ENCODE data around the gene OXNAD1.

GRCh38 chr3:16297997-16298885, 33.2 kb downstream of the OXNAD1 start:
- TF ChIP-seq ZNF776 (CRISPR knock-in tag; IDR thresholded peaks at IDR 0.05) (no peak), MYC (CRISPR knock-in tag; IDR thresholded peaks at IDR 0.05; ENCODE audit: borderline replicate concordance) (no peak), MTF2 (CRISPR knock-in tag; IDR thresholded peaks at IDR 0.05; ENCODE audit: borderline replicate concordance) (no peak), ZNF552 (CRISPR knock-in tag; IDR thresholded peaks at IDR 0.05; ENCODE audit: borderline replicate concordance) (no peak), NFYC (CRISPR knock-in tag; IDR thresholded peaks at IDR 0.05) (no peak), KDM5B (CRISPR knock-in tag; IDR thresholded peaks at IDR 0.05; ENCODE audit: borderline replicate concordance) (no peak), RBM39 (IDR thresholded peaks at IDR 0.05; ENCODE audit: low read depth, low read length, poor library complexity, severe bottlenecking) (no peak), UBTF (CRISPR knock-in tag; IDR thresholded peaks at IDR 0.05) (no peak), ZNF350 (CRISPR knock-in tag; IDR thresholded peaks at IDR 0.05; ENCODE audit: borderline replicate concordance, low read depth) (no peak), CTCF (CRISPR knock-in tag; IDR thresholded peaks at IDR 0.05) (no peak), MXI1 (IDR thresholded peaks at IDR 0.05; ENCODE audit: borderline replicate concordance, low read depth, low read length) (no peak), ETV5 (CRISPR knock-in tag; IDR thresholded peaks at IDR 0.05; ENCODE audit: borderline replicate concordance) (no peak)

Measured in HepG2 (cell line).